C4-2B (cell line): Measurements from ENCODE around the gene MBD1.
A peak's percentile ranks its signal among the peaks of the same experiment; 100 is the strongest.

Experiments
- H3K27ac ChIP-seq: fragments of 450-650 bp; 2 replicates; pipeline ENCODE4 v1.5.1; 2017
- ZFX ChIP-seq: fragments of 450-650 bp; IDR thresholded peaks from 2 replicates; pipeline ENCODE4 v1.6.1; 2017
- TF ChIP-seq, protein P1 (sequence below): fragments of 450-650 bp; conservative IDR thresholded peaks from 2 replicates; pipeline ENCODE4 v1.5.1; 2017; ENCODE audit warnings: mild to moderate bottlenecking

MBD1 gene

DNA sequence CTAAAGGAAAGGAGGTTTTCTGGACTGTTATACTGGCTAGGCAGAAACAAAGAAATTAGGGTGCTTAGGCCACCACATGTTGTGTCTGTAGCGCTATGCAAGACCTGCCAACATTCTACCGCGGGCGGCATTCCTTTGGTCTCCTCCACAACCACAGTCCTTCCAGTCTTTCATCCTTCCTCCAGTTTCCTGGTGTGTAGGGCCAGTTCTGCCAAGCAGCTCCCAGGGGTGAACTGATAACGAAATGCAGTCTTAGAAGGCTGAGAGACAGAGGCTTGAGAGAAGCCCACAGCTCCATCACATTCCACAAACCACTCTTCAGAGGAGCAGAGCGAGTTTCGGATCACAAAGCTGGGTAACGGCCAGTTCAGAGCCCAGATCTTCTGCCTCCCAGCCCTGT, 25.6 kb upstream of the MBD1 start:
- H3K27ac ChIP-seq: no peak overlapping the region
- TF ChIP-seq ZFX: no peak
- TF ChIP-seq, protein P1, sequence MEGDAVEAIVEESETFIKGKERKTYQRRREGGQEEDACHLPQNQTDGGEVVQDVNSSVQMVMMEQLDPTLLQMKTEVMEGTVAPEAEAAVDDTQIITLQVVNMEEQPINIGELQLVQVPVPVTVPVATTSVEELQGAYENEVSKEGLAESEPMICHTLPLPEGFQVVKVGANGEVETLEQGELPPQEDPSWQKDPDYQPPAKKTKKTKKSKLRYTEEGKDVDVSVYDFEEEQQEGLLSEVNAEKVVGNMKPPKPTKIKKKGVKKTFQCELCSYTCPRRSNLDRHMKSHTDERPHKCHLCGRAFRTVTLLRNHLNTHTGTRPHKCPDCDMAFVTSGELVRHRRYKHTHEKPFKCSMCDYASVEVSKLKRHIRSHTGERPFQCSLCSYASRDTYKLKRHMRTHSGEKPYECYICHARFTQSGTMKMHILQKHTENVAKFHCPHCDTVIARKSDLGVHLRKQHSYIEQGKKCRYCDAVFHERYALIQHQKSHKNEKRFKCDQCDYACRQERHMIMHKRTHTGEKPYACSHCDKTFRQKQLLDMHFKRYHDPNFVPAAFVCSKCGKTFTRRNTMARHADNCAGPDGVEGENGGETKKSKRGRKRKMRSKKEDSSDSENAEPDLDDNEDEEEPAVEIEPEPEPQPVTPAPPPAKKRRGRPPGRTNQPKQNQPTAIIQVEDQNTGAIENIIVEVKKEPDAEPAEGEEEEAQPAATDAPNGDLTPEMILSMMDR: no peak

DNA sequence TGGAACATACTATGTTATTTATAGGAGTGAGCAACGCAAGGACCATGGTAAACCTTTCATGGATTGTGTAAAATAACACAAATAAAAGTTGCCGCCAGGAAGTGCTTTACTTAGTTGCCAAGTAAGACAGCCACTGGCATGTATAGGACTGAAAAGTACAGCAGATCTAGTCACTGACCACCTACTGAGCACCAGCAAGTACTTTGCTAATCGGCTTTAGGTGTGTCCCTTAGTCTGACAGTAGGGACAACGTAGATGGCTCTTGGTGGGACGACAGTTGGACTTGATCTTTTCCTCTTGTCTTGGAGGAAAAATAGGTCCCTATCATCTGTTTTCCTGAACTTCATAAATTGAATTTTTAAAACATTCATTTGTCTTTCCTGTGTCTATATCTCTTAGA, 19.8 kb upstream of the MBD1 start:
- TF ChIP-seq ZFX: no peak
- TF ChIP-seq, protein P1: no peak
- no peak overlapping the region for H3K27ac ChIP-seq

DNA sequence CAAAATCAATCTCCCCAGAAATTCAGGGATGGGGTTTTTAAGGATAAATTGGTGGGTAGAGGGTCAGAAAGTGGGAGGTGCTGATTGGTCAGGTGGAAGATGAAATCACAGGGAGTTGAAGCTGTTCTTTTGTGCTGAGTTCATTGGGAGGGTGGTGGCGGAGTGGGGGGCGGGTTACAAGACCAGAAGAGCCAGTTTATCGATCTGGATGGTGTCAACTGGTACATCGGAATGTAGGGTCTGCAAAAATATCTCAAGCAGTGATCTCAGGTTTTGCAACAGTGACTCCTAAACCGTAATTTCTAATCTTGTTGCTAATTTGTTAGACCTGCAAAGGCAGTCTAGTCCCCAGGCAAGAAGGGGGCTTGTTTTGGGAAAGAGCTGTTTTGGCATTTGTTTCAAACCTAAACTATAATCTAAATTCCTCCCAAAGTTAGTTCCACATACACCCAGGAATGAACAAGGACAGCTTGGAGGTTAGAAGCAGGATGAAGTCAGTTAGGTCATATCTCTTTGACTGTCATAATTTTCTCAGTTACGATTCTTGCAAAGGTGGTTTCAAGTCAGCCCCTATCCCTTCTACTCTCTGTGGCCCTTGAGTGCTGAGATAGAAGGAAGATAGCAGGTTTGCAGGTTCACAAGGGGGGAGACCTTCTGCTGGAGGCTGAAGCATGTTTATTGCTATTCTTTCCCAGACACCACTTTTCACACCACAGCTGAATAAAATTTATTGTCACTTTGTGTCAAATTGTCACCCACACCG, 18.5 kb upstream of the MBD1 start:
- no peak overlapping the region for H3K27ac ChIP-seq
- TF ChIP-seq ZFX: no peak
- TF ChIP-seq, protein P1: no peak

DNA sequence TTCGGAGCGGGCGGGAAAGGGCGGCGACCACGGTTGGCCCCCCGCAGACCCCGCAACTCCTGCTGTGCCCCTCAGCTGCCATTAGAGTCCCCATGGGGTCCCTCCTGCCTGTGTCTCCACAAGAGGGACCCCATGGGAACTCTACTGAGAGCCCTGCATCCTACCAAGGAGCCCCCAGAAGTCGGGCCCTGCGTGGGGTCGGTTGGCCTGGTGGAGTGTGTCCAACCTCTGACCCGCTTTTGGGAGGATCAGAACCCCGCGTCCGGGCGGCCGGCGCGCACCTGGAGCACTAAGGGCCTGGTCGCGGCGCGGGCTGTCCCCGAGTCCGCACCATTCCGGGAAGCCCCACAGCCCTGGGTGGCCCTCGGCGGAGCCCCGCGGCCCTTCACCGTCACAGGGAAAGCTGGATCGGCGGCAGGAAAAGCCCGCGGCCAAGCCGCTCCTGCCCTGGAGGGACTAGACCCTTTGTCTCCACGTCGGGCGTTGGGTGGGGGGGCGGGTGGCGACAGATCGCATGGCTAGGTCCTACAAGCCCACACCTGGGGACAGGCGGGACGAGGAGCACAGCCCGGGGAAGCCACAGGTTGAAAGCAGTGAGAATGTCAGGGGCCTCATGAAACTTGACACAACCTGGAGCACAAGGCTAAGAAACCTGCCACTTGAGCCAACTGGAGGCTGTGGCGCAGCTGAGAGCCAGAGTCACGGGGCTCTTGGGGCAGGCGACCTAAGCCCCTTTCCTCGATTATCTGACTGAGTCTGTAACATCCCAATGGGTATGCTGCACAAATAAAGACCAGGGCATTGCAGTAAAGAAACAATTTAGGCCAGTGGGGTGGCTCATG, 17.3 kb upstream of the MBD1 start:
- TF ChIP-seq ZFX: no peak
- TF ChIP-seq, protein P1: no peak

DNA sequence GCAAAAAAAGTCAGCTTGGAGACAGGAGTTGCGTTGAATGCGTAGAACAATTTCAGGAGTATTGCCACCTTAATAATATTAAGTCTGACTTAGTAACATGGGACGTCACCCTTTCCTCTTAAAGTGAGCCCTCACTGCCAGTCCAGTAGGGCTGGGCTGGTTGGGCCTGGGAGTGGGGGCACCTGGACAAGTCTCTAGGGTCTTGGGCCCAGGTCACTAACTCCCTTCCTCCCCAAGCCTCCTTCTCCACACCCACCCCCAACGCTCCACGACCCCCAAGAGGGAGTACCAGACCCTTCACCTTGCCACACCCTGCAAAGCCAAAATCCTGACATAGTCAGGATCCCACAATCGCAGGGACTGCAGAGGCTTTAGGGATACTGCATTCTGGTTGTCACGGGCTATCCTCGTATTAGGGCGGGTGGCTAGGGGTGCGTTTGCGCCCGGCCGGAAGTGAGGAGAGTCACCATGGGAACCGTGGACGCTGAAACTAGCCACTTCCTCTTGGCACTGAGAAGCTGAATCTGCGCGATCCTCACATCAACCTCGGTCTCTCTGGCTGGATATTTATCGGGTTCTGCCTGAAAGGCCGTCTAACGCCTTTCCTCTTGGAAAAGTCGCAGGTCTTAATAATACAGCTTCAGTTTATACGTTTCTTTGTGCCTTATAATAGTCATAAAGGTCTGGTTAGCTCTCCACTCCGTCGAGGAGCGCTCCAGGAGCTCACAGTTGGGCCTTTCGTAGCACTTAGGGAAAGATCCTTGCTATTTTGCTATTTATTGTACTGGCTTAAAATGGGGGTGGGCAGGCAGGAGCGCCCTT, 16.5 kb upstream of the MBD1 start:
- TF ChIP-seq ZFX: no peak
- TF ChIP-seq, protein P1: no peak
- no peak overlapping the region for H3K27ac ChIP-seq

More for the DNA sequence above, 17.3 kb upstream of the MBD1 start:
- no peak overlapping the region for H3K27ac ChIP-seq

DNA sequence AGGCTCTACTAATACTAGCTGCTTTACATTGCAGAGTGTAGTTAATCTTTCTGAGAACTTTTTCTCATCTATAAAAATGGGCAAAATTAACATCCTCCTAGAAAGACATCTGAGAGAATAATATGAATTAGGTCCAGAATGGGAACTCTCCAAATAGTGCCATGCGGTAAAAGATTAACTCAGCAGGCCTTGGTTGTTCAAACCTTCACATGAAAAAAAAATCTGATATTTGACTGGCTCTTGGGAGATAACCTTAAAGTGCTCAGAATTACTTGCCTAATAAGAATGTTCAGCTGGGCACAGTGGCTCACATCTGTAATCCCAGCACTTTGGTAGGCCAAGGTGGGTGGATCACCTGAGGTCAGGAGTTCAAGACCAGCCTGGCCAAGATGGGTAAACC, 11.7 kb upstream of the MBD1 start:
- no peak overlapping the region for H3K27ac ChIP-seq
- no peak for TF ChIP-seq ZFX
- TF ChIP-seq, protein P1: no peak

- H3K27ac ChIP-seq: no peak overlapping the region
- TF ChIP-seq, protein P1: no peak
- no peak for TF ChIP-seq ZFX
Observed at GRCh38 chr18:50289108-50289443, 7.8 kb upstream of the MBD1 start.

DNA sequence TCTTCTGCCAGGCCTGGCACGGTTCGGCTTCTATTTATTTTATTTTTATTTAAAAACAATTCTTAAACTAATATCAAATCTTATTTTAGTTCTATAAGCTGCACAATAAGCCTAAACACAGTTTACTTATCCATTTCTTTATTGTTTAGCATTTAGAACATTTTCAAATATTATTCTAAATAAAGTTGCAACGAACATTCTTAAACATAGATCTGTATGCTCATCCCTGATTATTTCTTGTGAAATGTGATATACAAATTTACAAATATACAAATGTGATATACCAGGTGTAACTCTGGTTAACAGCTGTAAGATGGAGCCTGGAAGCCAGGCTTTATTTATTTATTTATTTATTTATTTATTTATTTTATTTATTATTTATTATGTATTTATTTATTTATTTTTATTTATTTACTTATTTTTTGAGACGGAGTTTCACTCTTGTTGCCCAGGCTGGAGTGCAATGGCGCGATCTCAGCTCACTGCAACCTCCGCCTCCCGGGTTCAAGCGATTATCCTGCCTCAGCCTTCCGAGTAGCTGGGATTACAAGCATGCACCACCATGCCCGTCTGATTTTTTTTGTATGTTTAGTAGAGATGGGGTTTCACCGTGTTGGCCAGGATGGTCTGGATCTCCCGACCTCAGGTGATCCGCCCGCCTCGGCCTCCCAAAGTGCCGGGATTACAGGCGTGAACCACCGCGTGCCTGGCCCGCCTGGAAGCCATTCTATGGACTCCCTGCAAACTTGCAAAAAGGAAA, 7.2 kb upstream of the MBD1 start:
- peak overlapping the region; percentile 76 for H3K27ac ChIP-seq
